Fibroblast of skin of scalp (primary cell): ENCODE results near the gene GLP2R.

Source experiments
- DNase-seq: peaks from one replicate; pipeline ENCODE4 v3.0.0-alpha.2; 2013

Gene GLP2R

GRCh38 chr17:9922012-9922848 is 96.5 kb downstream of the GLP2R start:
- DNase-seq = no peak

GRCh38 chr17:9924735-9925191 is 99.0 kb downstream of the GLP2R start:
- DNase-seq = peak; percentile 80

GRCh38 chr17:9925457-9925856 is 99.7 kb downstream of the GLP2R start:
- DNase-seq = no peak

GRCh38 chr17:9926150-9926804 is 100.6 kb downstream of the GLP2R start:
- DNase-seq = no peak

GRCh38 chr17:9928601-9929333 is 103.0 kb downstream of the GLP2R start:
- peak; percentile 86 for DNase-seq

- no peak for DNase-seq
Measured at GRCh38 chr17:9929871-9930270, 104.1 kb downstream of the GLP2R start.

GRCh38 chr17:9931144-9931741 is 105.5 kb downstream of the GLP2R start:
- DNase-seq = no peak

- peak; percentile 48 for DNase-seq
Measured at GRCh38 chr17:9932491-9932890, 106.8 kb downstream of the GLP2R start.

GRCh38 chr17:9934331-9934730 is 108.6 kb downstream of the GLP2R start:
- DNase-seq = no peak

GRCh38 chr17:9935408-9935807 is 109.7 kb downstream of the GLP2R start:
- peak; percentile 36 for DNase-seq

GRCh38 chr17:9936095-9936494 is 110.4 kb downstream of the GLP2R start:
- no peak for DNase-seq

- peak; percentile 86 for DNase-seq
Measured at GRCh38 chr17:9937241-9937761, 111.6 kb downstream of the GLP2R start.

GRCh38 chr17:9937901-9938300 is 112.2 kb downstream of the GLP2R start:
- peak; percentile 19 for DNase-seq

GRCh38 chr17:9938764-9939163 is 113.0 kb downstream of the GLP2R start:
- no peak for DNase-seq

GRCh38 chr17:9940841-9941240 is 115.1 kb downstream of the GLP2R start:
- DNase-seq = no peak

GRCh38 chr17:9941305-9941704 is 115.6 kb downstream of the GLP2R start:
- no peak for DNase-seq
